GM12865 (cell line): ENCODE data around the gene LORICRIN.

ENCODE experiments used
- DNase-seq: peaks from one replicate; pipeline ENCODE4 v3.0.0; 2010; ENCODE audit warnings: low read depth
- H3K4me3 ChIP-seq: 2 replicates; pipeline ENCODE4 v1.5.1; 2011; ENCODE audit warnings: mild to moderate bottlenecking, low read depth, low read length, control low read depth
- TF ChIP-seq, protein P1 (sequence below): IDR thresholded peaks from 2 replicates; pipeline ENCODE4 v1.5.1; 2011; ENCODE audit warnings: low read length, control low read depth, low read depth, inconsistent platforms; ENCODE audit not compliant: insufficient read depth; ENCODE audit errors: missing control alignments

LORICRIN gene

DNA sequence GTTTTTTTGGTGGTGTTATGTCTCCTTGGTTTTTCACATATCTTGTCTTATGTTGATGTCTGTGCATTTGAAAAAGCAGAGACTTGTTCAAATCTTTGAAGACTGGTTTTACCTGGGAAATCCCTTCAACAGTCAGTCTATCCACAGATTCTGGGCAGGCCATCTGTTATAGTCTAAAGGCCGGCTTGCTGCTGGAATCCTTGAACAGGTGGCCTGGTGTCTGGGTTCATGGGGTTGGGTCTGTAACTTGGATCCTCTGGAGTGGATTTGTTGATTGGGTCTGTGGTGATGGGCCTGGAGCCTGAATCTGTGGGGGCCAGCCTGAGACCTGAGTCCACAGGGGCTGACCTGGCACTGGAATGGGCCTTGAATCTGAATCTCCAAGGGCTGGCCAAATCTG lies 12.2 kb downstream of the LORICRIN start:
- H3K4me3 ChIP-seq = no peak overlapping the region
- no peak for DNase-seq
- TF ChIP-seq, protein P1, sequence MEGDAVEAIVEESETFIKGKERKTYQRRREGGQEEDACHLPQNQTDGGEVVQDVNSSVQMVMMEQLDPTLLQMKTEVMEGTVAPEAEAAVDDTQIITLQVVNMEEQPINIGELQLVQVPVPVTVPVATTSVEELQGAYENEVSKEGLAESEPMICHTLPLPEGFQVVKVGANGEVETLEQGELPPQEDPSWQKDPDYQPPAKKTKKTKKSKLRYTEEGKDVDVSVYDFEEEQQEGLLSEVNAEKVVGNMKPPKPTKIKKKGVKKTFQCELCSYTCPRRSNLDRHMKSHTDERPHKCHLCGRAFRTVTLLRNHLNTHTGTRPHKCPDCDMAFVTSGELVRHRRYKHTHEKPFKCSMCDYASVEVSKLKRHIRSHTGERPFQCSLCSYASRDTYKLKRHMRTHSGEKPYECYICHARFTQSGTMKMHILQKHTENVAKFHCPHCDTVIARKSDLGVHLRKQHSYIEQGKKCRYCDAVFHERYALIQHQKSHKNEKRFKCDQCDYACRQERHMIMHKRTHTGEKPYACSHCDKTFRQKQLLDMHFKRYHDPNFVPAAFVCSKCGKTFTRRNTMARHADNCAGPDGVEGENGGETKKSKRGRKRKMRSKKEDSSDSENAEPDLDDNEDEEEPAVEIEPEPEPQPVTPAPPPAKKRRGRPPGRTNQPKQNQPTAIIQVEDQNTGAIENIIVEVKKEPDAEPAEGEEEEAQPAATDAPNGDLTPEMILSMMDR = no peak

GRCh38 chr1:153272186-153272585 lies 12.7 kb downstream of the LORICRIN start:
- no peak overlapping the region for H3K4me3 ChIP-seq
- no peak for DNase-seq
- TF ChIP-seq, protein P1 = no peak

DNA sequence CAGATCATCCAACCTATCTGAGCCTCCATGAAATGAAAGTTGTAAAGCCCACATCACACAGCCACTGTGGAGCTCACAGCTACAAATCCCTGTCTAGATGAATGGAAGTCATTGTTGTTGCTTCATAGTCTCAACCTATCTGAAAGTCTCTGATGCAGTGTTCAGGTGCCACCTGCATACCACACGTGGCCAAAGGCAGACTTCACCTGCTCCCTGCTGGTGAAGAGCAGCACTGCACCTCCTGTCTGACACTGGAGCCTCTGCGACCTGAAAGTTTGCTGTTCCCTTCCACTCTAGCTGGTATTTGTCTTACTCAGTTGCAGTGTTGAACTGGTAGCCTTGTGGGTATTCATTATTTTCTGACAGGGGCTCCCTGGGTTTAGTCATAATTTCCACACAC lies 18.4 kb downstream of the LORICRIN start:
- DNase-seq = peak; percentile 70
- no peak overlapping the region for H3K4me3 ChIP-seq
- TF ChIP-seq, protein P1 = peak; percentile 86

GRCh38 chr1:153288634-153289275 lies 29.3 kb downstream of the LORICRIN start:
- H3K4me3 ChIP-seq = no peak overlapping the region
- DNase-seq = peak; percentile 23
- TF ChIP-seq, protein P1 = peak; percentile 77

DNA sequence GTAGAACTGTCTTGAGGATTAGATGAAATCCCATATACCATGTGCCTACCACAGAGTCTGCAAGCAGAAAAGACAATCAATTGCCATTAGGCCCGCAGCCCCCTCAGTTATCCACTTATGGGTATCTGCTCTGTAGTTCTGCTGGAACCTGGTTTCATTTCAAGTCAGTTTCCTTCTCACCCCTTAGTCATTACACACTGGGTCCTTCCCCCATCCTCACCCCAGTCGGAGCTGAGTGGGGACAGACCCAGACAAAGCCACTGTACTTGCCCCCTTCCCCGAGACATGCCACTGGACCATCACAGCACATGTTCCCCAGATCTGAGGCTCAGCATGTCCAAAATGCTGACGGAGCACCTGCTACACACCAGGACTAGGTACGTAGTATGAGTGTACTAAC lies 32.0 kb downstream of the LORICRIN start:
- no peak overlapping the region for H3K4me3 ChIP-seq
- TF ChIP-seq, protein P1 = no peak
- DNase-seq = peak; percentile 43

- TF ChIP-seq, protein P1 = no peak
- DNase-seq = no peak
- no peak overlapping the region for H3K4me3 ChIP-seq
Observed at GRCh38 chr1:153292185-153292584, 32.7 kb downstream of the LORICRIN start.
